Brain microvascular endothelial cell (primary cell): ENCODE data around the gene DHRS1.

Source experiments
- DNase-seq: peaks from one replicate; pipeline ENCODE4 v3.0.0-alpha.2; 2020
- H3K27ac ChIP-seq: fragments of 250-450 bp; sonication (Bioruptor Pico); 2 replicates; pipeline ENCODE4 v1.5.1; 2020; ENCODE audit warnings: mild to moderate bottlenecking, moderate library complexity
- H3K27me3 ChIP-seq: fragments of 250-450 bp; sonication (Bioruptor Pico); replicated peaks from 2 replicates; pipeline ENCODE4 v1.5.1; 2020; ENCODE audit warnings: mild to moderate bottlenecking
- H3K36me3 ChIP-seq: fragments of 250-450 bp; sonication (Bioruptor Pico); replicated peaks from 2 replicates; pipeline ENCODE4 v1.5.1; 2020; ENCODE audit warnings: mild to moderate bottlenecking
- H3K4me3 ChIP-seq: 2 replicates; pipeline ENCODE4 v1.5.1; 2011; ENCODE audit warnings: low read depth, mild to moderate bottlenecking, control low read depth, low read length, moderate library complexity
- in situ Hi-C: cut with HindIII; loops from 2 replicates; pipeline ENCODE4 v1.10.0; 2017; ENCODE audit warnings: low sequenced_read_pairs, low pct_ligation_motif_present
- TF ChIP-seq, protein P1 (sequence below): IDR thresholded peaks from 2 replicates; pipeline ENCODE4 v1.5.1; 2011; ENCODE audit warnings: low read depth, mild to moderate bottlenecking, moderate library complexity, low read length, control low read depth, inconsistent platforms; ENCODE audit errors: missing control alignments

Gene DHRS1

DNA sequence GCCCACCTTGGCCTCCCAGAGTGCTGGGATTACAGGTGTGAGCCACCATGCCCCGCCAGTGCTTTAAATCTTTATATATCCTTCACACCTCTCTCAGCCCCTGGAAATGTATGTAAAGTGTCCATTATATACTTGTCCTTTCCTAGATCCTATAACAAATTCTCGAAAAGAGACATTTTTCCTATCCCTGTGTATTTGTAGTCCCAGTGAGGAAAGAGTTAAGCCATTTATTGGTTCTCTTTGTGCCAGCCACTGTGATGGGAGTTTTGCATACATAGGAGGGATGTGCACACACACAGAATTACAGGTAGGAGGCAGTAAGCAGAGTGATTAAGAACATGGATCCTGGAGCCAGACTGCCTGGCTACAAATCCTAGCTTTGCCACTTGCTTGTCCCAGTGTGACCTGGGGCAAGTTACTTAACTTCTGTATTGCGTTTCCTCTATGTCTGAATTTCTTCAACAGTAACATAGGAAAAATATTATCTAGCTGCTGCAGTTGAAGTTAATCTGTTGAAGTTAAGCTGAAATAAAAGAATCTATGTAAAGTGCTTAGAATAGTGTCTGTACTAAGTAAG is 26.1 kb downstream of the DHRS1 start:
- in situ Hi-C loops: no loop called here
- TF ChIP-seq, protein P1, sequence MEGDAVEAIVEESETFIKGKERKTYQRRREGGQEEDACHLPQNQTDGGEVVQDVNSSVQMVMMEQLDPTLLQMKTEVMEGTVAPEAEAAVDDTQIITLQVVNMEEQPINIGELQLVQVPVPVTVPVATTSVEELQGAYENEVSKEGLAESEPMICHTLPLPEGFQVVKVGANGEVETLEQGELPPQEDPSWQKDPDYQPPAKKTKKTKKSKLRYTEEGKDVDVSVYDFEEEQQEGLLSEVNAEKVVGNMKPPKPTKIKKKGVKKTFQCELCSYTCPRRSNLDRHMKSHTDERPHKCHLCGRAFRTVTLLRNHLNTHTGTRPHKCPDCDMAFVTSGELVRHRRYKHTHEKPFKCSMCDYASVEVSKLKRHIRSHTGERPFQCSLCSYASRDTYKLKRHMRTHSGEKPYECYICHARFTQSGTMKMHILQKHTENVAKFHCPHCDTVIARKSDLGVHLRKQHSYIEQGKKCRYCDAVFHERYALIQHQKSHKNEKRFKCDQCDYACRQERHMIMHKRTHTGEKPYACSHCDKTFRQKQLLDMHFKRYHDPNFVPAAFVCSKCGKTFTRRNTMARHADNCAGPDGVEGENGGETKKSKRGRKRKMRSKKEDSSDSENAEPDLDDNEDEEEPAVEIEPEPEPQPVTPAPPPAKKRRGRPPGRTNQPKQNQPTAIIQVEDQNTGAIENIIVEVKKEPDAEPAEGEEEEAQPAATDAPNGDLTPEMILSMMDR: peak; percentile 28
- H3K4me3 ChIP-seq: no peak overlapping the region
- H3K27me3 ChIP-seq: no peaks in the 10 kb centered on the region
- DNase-seq: no peak
- H3K36me3 ChIP-seq: no peaks in the 10 kb centered on the region
- no peak overlapping the region for H3K27ac ChIP-seq

DNA sequence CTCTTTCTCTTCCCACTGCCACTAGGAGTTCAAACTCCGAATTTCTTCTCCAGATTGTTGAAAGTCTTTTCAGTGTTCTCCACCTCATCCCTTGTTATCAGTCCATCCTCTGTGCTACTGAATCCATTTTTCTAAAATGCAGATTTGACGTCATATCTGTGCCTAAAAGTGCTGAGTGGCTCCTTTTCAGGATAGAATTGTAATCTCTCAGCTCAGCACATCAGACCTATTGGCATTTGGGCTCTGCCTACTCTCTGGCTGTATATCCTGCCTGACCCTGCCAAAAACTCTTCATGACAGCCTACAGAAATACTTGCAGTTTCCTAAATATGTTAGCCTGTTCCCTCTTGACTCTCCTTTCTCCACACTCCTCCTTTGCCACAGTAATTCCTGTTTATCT is 27.1 kb downstream of the DHRS1 start:
- in situ Hi-C loops: no loop called here
- H3K36me3 ChIP-seq: peaks cover 4% of the 10 kb centered on the region
- no peak overlapping the region for H3K27ac ChIP-seq
- DNase-seq: no peak
- H3K4me3 ChIP-seq: no peak overlapping the region
- H3K27me3 ChIP-seq: no peaks in the 10 kb centered on the region
- TF ChIP-seq, protein P1: no peak

DNA sequence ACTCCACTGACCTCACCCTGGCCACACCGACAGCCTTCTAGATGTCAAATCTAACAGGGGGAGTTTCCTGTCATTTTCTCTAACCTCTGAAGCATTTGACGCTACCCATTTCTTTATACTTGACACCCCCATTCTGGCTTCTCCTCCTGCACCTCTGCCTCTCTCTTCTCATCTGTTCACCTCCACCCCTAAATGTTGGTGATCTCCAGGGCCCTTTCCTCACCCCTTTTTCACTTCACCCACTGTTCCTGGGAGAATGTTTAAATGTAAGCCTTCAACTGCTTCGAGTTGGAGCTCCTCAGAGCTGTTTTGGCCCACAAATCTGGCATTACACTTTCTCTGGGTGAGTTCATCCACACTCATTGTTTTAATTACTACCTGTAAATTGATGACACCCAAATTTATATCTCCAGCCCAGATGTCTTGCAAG is 27.7 kb downstream of the DHRS1 start:
- TF ChIP-seq, protein P1: no peak
- DNase-seq: no peak
- no peak overlapping the region for H3K27ac ChIP-seq

DNA sequence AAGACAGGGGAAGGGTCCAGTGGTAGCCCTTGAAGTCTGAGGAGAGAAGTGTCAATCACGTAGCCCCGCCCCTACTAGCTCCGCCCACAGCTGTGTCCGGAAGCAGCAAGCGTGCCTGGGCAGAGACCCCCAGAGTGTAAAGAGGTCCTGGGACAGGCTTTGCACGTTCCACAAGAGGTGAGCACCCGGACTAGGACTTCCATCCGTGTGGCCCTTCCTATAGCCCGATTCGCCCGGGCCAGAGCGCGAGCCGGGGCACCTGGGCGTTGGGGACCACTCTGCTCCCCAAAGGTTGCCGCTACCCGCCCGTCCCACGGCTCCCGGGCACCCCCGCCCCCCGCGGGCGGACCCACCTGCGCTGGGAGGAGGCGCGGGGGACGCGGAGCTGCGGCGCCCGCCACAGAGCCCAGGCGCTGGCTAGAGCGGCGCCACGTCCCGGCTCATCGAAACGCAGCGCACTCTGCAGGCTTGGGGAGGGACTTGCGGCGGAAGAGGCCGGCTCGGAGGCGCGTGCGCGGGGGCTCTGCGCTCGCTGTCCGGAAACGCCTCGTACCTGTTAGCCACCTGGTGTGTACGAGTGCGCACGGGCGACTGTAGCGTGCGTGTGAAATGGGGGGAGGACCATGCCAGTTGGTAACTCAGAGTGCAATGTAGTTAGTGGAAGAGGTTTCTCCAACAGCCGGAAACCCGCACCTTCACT is 28.3 kb downstream of the DHRS1 start, which contains the start of gene RABGGTA:
Gene RABGGTA, minus strand, starts transcription at position 464 of the 700 bp plus-strand sequence. CDS start 482 bp downstream, outside the sequence.
- Histone ChIP-seq H3K27me3 (no peaks in the 10 kb centered on the region), H3K36me3 (peaks cover 8% of the 10 kb centered on the region), H3K27ac (peak within 1 kb of the TSS; percentile 95), H3K4me3 (peak within 1 kb of the TSS; percentile 93)
- peak; percentile 63 for DNase-seq
- in situ Hi-C loops: no loop called here
- TF ChIP-seq, protein P1: peak; percentile 73

More for the DNA sequence above, 27.7 kb downstream of the DHRS1 start:
- H3K36me3 ChIP-seq: peaks cover 8% of the 10 kb centered on the region
- no peaks in the 10 kb centered on the region for H3K27me3 ChIP-seq
- H3K4me3 ChIP-seq: peak overlapping the region; percentile 93
- in situ Hi-C loops: no loop called here

DNA sequence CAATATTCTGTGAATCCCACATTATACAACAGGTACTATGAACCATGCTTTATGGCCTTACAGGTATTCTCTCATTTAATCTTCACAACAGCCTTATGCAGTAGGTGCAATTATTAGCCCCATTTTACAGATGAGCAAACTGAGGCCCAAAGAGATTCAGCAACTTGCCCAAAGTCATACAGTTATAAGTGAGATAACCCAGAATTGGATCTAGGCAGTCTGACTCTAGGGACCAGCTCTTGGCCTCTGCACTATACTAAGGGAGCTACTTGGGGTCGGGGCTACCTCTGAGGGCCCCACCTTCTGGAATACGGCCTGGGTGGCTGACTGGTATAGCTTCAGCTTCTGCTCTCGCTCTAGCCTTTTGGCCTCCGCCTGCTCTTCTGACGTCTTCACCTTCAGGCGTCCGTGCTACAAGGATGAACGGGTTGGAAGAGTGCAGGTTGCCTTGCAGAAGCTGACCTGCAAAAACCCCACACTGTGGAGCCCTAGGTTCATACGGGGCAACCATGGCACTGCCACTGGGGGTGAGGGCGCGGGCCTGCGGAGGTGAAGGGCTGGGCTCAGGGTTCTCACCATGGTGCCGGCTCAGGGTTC is 28.9 kb downstream of the DHRS1 start:
- DNase-seq: no peak
- Histone ChIP-seq H3K4me3 (peak overlapping the region; percentile 93), H3K27me3 (no peaks in the 10 kb centered on the region), H3K36me3 (peaks cover 10% of the 10 kb centered on the region), H3K27ac (peak overlapping the region; percentile 95)
- TF ChIP-seq, protein P1: no peak
- in situ Hi-C loops: no loop called here
